Measurements from ENCODE around the gene OSCP1. TPM values are rescaled to one million over a fixed set of nuclear protein-coding genes. Genes with fewer than 3 reads are reported as not detected.

Gene OSCP1
- total and polyA plus RNA-seq, 2 experiments from 2014 or later: 2.2 to 2.6 TPM

DNA sequence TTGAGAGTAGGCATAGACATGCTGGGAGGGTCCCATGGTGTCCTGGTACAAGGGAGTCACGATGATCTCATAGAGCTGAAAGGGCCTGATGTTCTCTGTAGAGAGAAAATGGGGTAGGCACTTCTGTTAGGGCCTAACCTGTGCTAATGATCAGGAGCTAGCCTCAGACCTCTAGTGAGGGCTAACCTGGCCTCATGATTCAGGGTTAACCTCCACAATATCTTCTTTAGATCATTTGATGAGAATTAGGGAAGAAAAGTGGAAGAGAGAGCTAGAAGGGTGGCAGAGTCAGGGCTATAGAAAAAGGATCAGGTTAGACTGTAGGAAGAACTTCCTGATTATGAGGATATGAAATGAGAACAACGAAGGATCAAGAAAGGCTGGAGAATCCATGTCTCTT is 18.9 kb upstream of the OSCP1 start (continued):
- no peak for TF ChIP-seq CREB1 (CRISPR knock-in tag; IDR thresholded peaks at IDR 0.05; ENCODE audit: low read depth)
- no peak for TF ChIP-seq POLR2AphosphoS5 (IDR thresholded peaks at IDR 0.05; ENCODE audit: low read depth)
- TF ChIP-seq STAT1 (IDR thresholded peaks at IDR 0.05; ENCODE audit: unreplicated experiment): no peak

GRCh38 chr1:36467700-36468455 is 17.6 kb upstream of the OSCP1 start:
- ATAC-seq: no peak
- Histone ChIP-seq H3F3A (replicated peaks; ENCODE audit: low read depth) (peaks cover 5% of the 10 kb centered on the region), H4K20me1 (replicated peaks; ENCODE audit: insufficient read depth) (0 out of 2 replicates have a peak, but pooled peaks cover 4% of the 10 kb centered on the region), H3K4me2 (no peak overlapping the region), H2AFZ (no peak overlapping the region), H3K36me3 (ENCODE audit: insufficient read depth) (no peaks in the 10 kb centered on the region), H3K9me2 (ENCODE audit: insufficient read depth) (no peaks in the 10 kb centered on the region), H3K79me2 (replicated peaks; ENCODE audit: insufficient read depth) (peaks cover 5% of the 10 kb centered on the region; the same call in 1 of the 2 replicates), H3K4me1 (ENCODE audit: insufficient read depth) (peaks cover 12% of the 10 kb centered on the region; the same call in 1 of the 2 replicates), H3K27ac (ENCODE audit: low read depth) (no peak overlapping the region), H3K4me3 (no peak overlapping the region), H3K27me3 (ENCODE audit: insufficient read depth) (peaks cover 50% of the 10 kb centered on the region)
- Mint-ChIP-seq H3K36me3 (ENCODE audit: low read depth) (peaks cover 5% of the 10 kb centered on the region; the same call in 1 of the 3 replicates), H3K4me1 (peaks cover 26% of the 10 kb centered on the region), H3K27ac (no peak overlapping the region), H3K4me3 (no peak overlapping the region), H3K9me3 (no peaks in the 10 kb centered on the region), H3K27me3 (ENCODE audit: insufficient read depth, low read depth, poor library complexity) (peaks cover 42% of the 10 kb centered on the region)
- DNase-seq (ENCODE audit: low spot score): no peak
- no peak for TF ChIP-seq EZH2 (IDR thresholded peaks at IDR 0.05; ENCODE audit: low read depth, unreplicated experiment)
- no peak for TF ChIP-seq NANOG (IDR thresholded peaks at IDR 0.05; ENCODE audit: borderline replicate concordance)
- TF ChIP-seq, protein P1, sequence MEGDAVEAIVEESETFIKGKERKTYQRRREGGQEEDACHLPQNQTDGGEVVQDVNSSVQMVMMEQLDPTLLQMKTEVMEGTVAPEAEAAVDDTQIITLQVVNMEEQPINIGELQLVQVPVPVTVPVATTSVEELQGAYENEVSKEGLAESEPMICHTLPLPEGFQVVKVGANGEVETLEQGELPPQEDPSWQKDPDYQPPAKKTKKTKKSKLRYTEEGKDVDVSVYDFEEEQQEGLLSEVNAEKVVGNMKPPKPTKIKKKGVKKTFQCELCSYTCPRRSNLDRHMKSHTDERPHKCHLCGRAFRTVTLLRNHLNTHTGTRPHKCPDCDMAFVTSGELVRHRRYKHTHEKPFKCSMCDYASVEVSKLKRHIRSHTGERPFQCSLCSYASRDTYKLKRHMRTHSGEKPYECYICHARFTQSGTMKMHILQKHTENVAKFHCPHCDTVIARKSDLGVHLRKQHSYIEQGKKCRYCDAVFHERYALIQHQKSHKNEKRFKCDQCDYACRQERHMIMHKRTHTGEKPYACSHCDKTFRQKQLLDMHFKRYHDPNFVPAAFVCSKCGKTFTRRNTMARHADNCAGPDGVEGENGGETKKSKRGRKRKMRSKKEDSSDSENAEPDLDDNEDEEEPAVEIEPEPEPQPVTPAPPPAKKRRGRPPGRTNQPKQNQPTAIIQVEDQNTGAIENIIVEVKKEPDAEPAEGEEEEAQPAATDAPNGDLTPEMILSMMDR (conservative IDR thresholded peaks at IDR 0.05; ENCODE audit: low read depth in 2 of 2): no peak
- TF ChIP-seq ZNF114 (CRISPR knock-in tag; IDR thresholded peaks at IDR 0.05): no peak
- TF ChIP-seq ETS1 (IDR thresholded peaks at IDR 0.05): no peak
- no peak for TF ChIP-seq EZH2phosphoT487 (IDR thresholded peaks at IDR 0.05; ENCODE audit: unreplicated experiment)
- TF ChIP-seq POLR2AphosphoS5 (IDR thresholded peaks at IDR 0.05; ENCODE audit: low read depth): no peak
- TF ChIP-seq, protein P2, sequence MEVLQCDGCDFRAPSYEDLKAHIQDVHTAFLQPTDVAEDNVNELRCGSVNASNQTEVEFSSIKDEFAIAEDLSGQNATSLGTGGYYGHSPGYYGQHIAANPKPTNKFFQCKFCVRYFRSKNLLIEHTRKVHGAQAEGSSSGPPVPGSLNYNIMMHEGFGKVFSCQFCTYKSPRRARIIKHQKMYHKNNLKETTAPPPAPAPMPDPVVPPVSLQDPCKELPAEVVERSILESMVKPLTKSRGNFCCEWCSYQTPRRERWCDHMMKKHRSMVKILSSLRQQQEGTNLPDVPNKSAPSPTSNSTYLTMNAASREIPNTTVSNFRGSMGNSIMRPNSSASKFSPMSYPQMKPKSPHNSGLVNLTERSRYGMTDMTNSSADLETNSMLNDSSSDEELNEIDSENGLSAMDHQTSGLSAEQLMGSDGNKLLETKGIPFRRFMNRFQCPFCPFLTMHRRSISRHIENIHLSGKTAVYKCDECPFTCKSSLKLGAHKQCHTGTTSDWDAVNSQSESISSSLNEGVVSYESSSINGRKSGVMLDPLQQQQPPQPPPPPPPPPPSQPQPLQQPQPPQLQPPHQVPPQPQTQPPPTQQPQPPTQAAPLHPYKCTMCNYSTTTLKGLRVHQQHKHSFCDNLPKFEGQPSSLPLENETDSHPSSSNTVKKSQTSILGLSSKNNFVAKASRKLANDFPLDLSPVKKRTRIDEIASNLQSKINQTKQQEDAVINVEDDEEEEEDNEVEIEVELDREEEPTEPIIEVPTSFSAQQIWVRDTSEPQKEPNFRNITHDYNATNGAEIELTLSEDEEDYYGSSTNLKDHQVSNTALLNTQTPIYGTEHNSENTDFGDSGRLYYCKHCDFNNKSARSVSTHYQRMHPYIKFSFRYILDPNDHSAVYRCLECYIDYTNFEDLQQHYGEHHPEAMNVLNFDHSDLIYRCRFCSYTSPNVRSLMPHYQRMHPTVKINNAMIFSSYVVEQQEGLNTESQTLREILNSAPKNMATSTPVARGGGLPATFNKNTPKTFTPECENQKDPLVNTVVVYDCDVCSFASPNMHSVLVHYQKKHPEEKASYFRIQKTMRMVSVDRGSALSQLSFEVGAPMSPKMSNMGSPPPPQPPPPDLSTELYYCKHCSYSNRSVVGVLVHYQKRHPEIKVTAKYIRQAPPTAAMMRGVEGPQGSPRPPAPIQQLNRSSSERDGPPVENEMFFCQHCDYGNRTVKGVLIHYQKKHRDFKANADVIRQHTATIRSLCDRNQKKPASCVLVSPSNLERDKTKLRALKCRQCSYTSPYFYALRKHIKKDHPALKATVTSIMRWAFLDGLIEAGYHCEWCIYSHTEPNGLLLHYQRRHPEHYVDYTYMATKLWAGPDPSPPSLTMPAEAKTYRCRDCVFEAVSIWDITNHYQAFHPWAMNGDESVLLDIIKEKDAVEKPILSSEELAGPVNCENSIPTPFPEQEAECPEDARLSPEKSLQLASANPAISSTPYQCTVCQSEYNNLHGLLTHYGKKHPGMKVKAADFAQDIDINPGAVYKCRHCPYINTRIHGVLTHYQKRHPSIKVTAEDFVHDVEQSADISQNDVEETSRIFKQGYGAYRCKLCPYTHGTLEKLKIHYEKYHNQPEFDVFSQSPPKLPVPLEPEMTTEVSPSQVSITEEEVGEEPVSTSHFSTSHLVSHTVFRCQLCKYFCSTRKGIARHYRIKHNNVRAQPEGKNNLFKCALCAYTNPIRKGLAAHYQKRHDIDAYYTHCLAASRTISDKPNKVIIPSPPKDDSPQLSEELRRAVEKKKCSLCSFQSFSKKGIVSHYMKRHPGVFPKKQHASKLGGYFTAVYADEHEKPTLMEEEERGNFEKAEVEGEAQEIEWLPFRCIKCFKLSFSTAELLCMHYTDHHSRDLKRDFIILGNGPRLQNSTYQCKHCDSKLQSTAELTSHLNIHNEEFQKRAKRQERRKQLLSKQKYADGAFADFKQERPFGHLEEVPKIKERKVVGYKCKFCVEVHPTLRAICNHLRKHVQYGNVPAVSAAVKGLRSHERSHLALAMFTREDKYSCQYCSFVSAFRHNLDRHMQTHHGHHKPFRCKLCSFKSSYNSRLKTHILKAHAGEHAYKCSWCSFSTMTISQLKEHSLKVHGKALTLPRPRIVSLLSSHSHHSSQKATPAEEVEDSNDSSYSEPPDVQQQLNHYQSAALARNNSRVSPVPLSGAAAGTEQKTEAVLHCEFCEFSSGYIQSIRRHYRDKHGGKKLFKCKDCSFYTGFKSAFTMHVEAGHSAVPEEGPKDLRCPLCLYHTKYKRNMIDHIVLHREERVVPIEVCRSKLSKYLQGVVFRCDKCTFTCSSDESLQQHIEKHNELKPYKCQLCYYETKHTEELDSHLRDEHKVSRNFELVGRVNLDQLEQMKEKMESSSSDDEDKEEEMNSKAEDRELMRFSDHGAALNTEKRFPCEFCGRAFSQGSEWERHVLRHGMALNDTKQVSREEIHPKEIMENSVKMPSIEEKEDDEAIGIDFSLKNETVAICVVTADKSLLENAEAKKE (CRISPR knock-in tag; IDR thresholded peaks at IDR 0.05): no peak
- no peak for TF ChIP-seq STAT1 (IDR thresholded peaks at IDR 0.05; ENCODE audit: unreplicated experiment)
- no peak for TF ChIP-seq ZNF331 (CRISPR knock-in tag; IDR thresholded peaks at IDR 0.05; ENCODE audit: low read depth)
- no peak for TF ChIP-seq JUNB (IDR thresholded peaks at IDR 0.05; ENCODE audit: unreplicated experiment)
